Stimulated activated naive CD8-positive, alpha-beta T cell treated with anti-CD3 and anti-CD28 coated beads, Interleukin-15, Interleukin-2, amounts not matched to agents 100 ng/mL and 50 ng/mL, for 24 hours (primary cell): Measurements from ENCODE around the gene NPBWR2.
A peak's percentile ranks its signal among the peaks of the same experiment; 100 is the strongest.

Source experiments
- H3K27ac Mint-ChIP-seq: one replicate; pipeline ENCODE4 v1.8.0; 2021; ENCODE audit warnings: mild to moderate bottlenecking, mixed read lengths
- H3K27me3 Mint-ChIP-seq: one replicate; pipeline ENCODE4 v1.8.0; 2021; ENCODE audit warnings: mixed read lengths
- H3K36me3 Mint-ChIP-seq: one replicate; pipeline ENCODE4 v1.8.0; 2021; ENCODE audit warnings: low read depth, mixed read lengths
- H3K4me1 Mint-ChIP-seq: one replicate; pipeline ENCODE4 v1.8.0; 2021; ENCODE audit warnings: low read depth, mixed read lengths
- H3K4me3 Mint-ChIP-seq: one replicate; pipeline ENCODE4 v1.8.0; 2021; ENCODE audit warnings: mild to moderate bottlenecking, mixed read lengths
- H3K9me3 Mint-ChIP-seq: one replicate; pipeline ENCODE4 v1.8.0; 2021; ENCODE audit warnings: mixed read lengths

NPBWR2 gene

GRCh38 chr20:64071341-64072332 lies 35.7 kb downstream of the NPBWR2 start:
- no peak overlapping the region for H3K27ac Mint-ChIP-seq
- no peaks in the 10 kb centered on the region for H3K36me3 Mint-ChIP-seq
- H3K4me3 Mint-ChIP-seq = no peak overlapping the region
- H3K4me1 Mint-ChIP-seq = peaks cover 14% of the 10 kb centered on the region
- no peaks in the 10 kb centered on the region for H3K27me3 Mint-ChIP-seq
- H3K9me3 Mint-ChIP-seq = no peaks in the 10 kb centered on the region

GRCh38 chr20:64070244-64070993 lies 36.9 kb downstream of the NPBWR2 start:
- no peak overlapping the region for H3K27ac Mint-ChIP-seq
- no peaks in the 10 kb centered on the region for H3K27me3 Mint-ChIP-seq
- no peaks in the 10 kb centered on the region for H3K9me3 Mint-ChIP-seq
- no peaks in the 10 kb centered on the region for H3K36me3 Mint-ChIP-seq
- H3K4me1 Mint-ChIP-seq = peaks cover 26% of the 10 kb centered on the region
- no peak overlapping the region for H3K4me3 Mint-ChIP-seq

- Mint-ChIP-seq H3K27ac (no peak overlapping the region), H3K9me3 (no peaks in the 10 kb centered on the region), H3K4me3 (no peak overlapping the region), H3K27me3 (no peaks in the 10 kb centered on the region), H3K4me1 (peaks cover 33% of the 10 kb centered on the region), H3K36me3 (no peaks in the 10 kb centered on the region)
Measured at GRCh38 chr20:64069614-64070243, 37.6 kb downstream of the NPBWR2 start.

- Mint-ChIP-seq H3K36me3 (no peaks in the 10 kb centered on the region), H3K4me1 (peaks cover 38% of the 10 kb centered on the region), H3K27ac (no peak overlapping the region), H3K27me3 (no peaks in the 10 kb centered on the region), H3K9me3 (no peaks in the 10 kb centered on the region), H3K4me3 (no peak overlapping the region)
Measured at GRCh38 chr20:64069209-64069613, 38.2 kb downstream of the NPBWR2 start.

GRCh38 chr20:64068386-64069208 lies 38.8 kb downstream of the NPBWR2 start:
- Mint-ChIP-seq H3K27me3 (no peaks in the 10 kb centered on the region), H3K36me3 (no peaks in the 10 kb centered on the region), H3K9me3 (no peaks in the 10 kb centered on the region), H3K27ac (no peak overlapping the region), H3K4me1 (peaks cover 45% of the 10 kb centered on the region), H3K4me3 (no peak overlapping the region)

GRCh38 chr20:64067733-64068307 lies 39.5 kb downstream of the NPBWR2 start:
- no peaks in the 10 kb centered on the region for H3K36me3 Mint-ChIP-seq
- H3K27me3 Mint-ChIP-seq = no peaks in the 10 kb centered on the region
- no peak overlapping the region for H3K4me3 Mint-ChIP-seq

GRCh38 chr20:64067005-64067632 lies 40.2 kb downstream of the NPBWR2 start:
- no peaks in the 10 kb centered on the region for H3K27me3 Mint-ChIP-seq
- H3K4me3 Mint-ChIP-seq = no peak overlapping the region
- peaks cover 47% of the 10 kb centered on the region for H3K4me1 Mint-ChIP-seq
- no peaks in the 10 kb centered on the region for H3K9me3 Mint-ChIP-seq
- no peak overlapping the region for H3K27ac Mint-ChIP-seq
- H3K36me3 Mint-ChIP-seq = no peaks in the 10 kb centered on the region

More at GRCh38 chr20:64067733-64068307, 39.5 kb downstream of the NPBWR2 start:
- Mint-ChIP-seq H3K27ac (no peak overlapping the region), H3K9me3 (no peaks in the 10 kb centered on the region), H3K4me1 (peaks cover 45% of the 10 kb centered on the region)

- H3K9me3 Mint-ChIP-seq = no peaks in the 10 kb centered on the region
- peaks cover 51% of the 10 kb centered on the region for H3K4me1 Mint-ChIP-seq
- peak overlapping the region; percentile 14 for H3K4me3 Mint-ChIP-seq
- H3K27ac Mint-ChIP-seq = peak overlapping the region; percentile 29
- H3K27me3 Mint-ChIP-seq = no peaks in the 10 kb centered on the region
- H3K36me3 Mint-ChIP-seq = no peaks in the 10 kb centered on the region
Measured at GRCh38 chr20:64065974-64066343, 41.4 kb downstream of the NPBWR2 start.

GRCh38 chr20:64065062-64065973 lies 42.0 kb downstream of the NPBWR2 start:
- Mint-ChIP-seq H3K4me1 (peaks cover 51% of the 10 kb centered on the region), H3K27me3 (no peaks in the 10 kb centered on the region), H3K4me3 (peak overlapping the region; percentile 25), H3K27ac (peak overlapping the region; percentile 54), H3K9me3 (no peaks in the 10 kb centered on the region), H3K36me3 (no peaks in the 10 kb centered on the region)

- Mint-ChIP-seq H3K36me3 (no peaks in the 10 kb centered on the region), H3K4me1 (peaks cover 51% of the 10 kb centered on the region), H3K27ac (no peak overlapping the region)
Measured at GRCh38 chr20:64064145-64064698, 43.1 kb downstream of the NPBWR2 start.

GRCh38 chr20:64063389-64064144 lies 43.8 kb downstream of the NPBWR2 start:
- no peaks in the 10 kb centered on the region for H3K9me3 Mint-ChIP-seq
- H3K4me3 Mint-ChIP-seq = peak overlapping the region; percentile 83
- peak overlapping the region; percentile 79 for H3K27ac Mint-ChIP-seq
- no peaks in the 10 kb centered on the region for H3K27me3 Mint-ChIP-seq
- peaks cover 52% of the 10 kb centered on the region for H3K4me1 Mint-ChIP-seq
- no peaks in the 10 kb centered on the region for H3K36me3 Mint-ChIP-seq

More at GRCh38 chr20:64064145-64064698, 43.1 kb downstream of the NPBWR2 start:
- H3K27me3 Mint-ChIP-seq = no peaks in the 10 kb centered on the region
- H3K4me3 Mint-ChIP-seq = peak overlapping the region; percentile 83
- no peaks in the 10 kb centered on the region for H3K9me3 Mint-ChIP-seq
